MM.1S (cell line): ENCODE results near the gene CATSPERB.

Source experiments
- DNase-seq: peaks from one replicate; pipeline ENCODE4 v3.0.0-alpha.2; 2015
- H2AFZ ChIP-seq: fragments of 300-600 bp; sonication (generic); 2 replicates; pipeline ENCODE4 v1.6.0; 2016; ENCODE audit warnings: antibody characterized with exemption, low read length
- H3F3A ChIP-seq: fragments of 300-600 bp; sonication (generic); 2 replicates; pipeline ENCODE4 v1.6.1; 2016; ENCODE audit warnings: mild to moderate bottlenecking, antibody characterized with exemption, low read length, moderate library complexity, mixed read lengths; ENCODE audit not compliant: insufficient read depth
- H3K27ac ChIP-seq: fragments of 300-600 bp; sonication (generic); 2 replicates; pipeline ENCODE4 v1.5.1; 2016; ENCODE audit warnings: mild to moderate bottlenecking, low read length
- H3K27me3 ChIP-seq: fragments of 300-600 bp; sonication (generic); replicated peaks from 2 replicates; pipeline ENCODE4 v1.6.0; 2016; ENCODE audit warnings: low read length; ENCODE audit not compliant: insufficient read depth
- H3K36me3 ChIP-seq: fragments of 300-600 bp; sonication (generic); replicated peaks from 2 replicates; pipeline ENCODE4 v1.6.1; 2016; ENCODE audit warnings: mild to moderate bottlenecking, low read length, mixed read lengths; ENCODE audit not compliant: insufficient read depth
- H3K4me1 ChIP-seq: fragments of 300-600 bp; sonication (generic); 2 replicates; pipeline ENCODE4 v1.6.1; 2016; ENCODE audit warnings: low read length, mixed read lengths
- H3K4me2 ChIP-seq: fragments of 300-600 bp; sonication (generic); 2 replicates; pipeline ENCODE4 v1.6.0; 2016; ENCODE audit warnings: low read depth, low read length
- H3K4me3 ChIP-seq: fragments of 300-600 bp; sonication (generic); 2 replicates; pipeline ENCODE4 v1.5.1; 2016; ENCODE audit warnings: low read length, mixed read lengths
- H3K79me2 ChIP-seq: fragments of 300-600 bp; sonication (generic); 2 replicates; pipeline ENCODE4 v1.6.1; 2016; ENCODE audit warnings: mixed run types, low read length, mixed read lengths
- H3K9ac ChIP-seq: fragments of 300-600 bp; sonication (generic); 2 replicates; pipeline ENCODE4 v1.6.1; 2016; ENCODE audit warnings: low read length, mixed read lengths
- H3K9me2 ChIP-seq: fragments of 300-600 bp; sonication (generic); replicated peaks from 2 replicates; pipeline ENCODE4 v1.6.1; 2016; ENCODE audit warnings: mild to moderate bottlenecking, low read length, mixed read lengths; ENCODE audit not compliant: insufficient read depth
- H3K9me3 ChIP-seq: fragments of 300-600 bp; sonication (generic); replicated peaks from 2 replicates; pipeline ENCODE4 v1.6.1; 2016; ENCODE audit warnings: mild to moderate bottlenecking, low read length, mixed read lengths; ENCODE audit not compliant: insufficient read depth
- H4K20me1 ChIP-seq: fragments of 300-600 bp; sonication (generic); 2 replicates; pipeline ENCODE4 v1.6.1; 2016; ENCODE audit warnings: mild to moderate bottlenecking, low read length, moderate library complexity, mixed read lengths; ENCODE audit not compliant: insufficient read depth
- CTCF ChIP-seq: fragments of 300-600 bp; sonication (generic); IDR thresholded peaks from 2 replicates; pipeline ENCODE4 v1.5.1; 2016; ENCODE audit warnings: antibody characterized with exemption, low read length, mixed read lengths
- EZH2 ChIP-seq: fragments of 300-600 bp; sonication (generic); optimal IDR thresholded peaks from 2 replicates; pipeline ENCODE3; 2017; ENCODE audit warnings: low read depth, mild to moderate bottlenecking, antibody characterized with exemption, low read length, mixed read lengths
- EZH2phosphoT487 ChIP-seq: fragments of 300-600 bp; sonication (generic); IDR thresholded peaks from 2 replicates; pipeline ENCODE4 v1.6.1; 2018; ENCODE audit warnings: antibody characterized with exemption, low read length

The CATSPERB gene

DNA sequence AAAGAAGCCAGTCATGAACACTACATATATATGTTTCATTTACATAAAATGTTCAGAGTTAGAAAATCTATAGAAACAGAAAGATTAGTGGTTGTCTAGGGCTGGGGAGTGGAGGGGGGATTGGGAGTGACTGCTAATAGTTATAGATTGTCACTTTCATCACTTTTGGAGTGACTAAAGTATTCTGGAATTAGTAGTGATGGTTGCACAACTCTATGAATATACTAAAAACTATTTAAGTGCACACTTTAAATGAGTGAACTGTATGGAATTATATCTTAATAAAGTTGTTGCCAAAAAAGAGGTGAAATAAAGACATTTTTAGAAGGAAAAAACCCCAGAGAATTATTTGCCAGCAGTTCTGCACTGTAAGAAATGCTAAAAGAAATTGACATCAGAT, 9.5 kb downstream of the CATSPERB start:
- Histone ChIP-seq H3K9ac (no peak overlapping the region), H4K20me1 (no peaks in the 10 kb centered on the region), H3K9me2 (no peaks in the 10 kb centered on the region), H3K9me3 (no peaks in the 10 kb centered on the region), H3K79me2 (no peaks in the 10 kb centered on the region), H3K4me2 (no peak overlapping the region), H2AFZ (no peak overlapping the region), H3K27ac (no peak overlapping the region), H3F3A (no peaks in the 10 kb centered on the region), H3K36me3 (no peaks in the 10 kb centered on the region), H3K4me1 (no peaks in the 10 kb centered on the region), H3K27me3 (no peaks in the 10 kb centered on the region), H3K4me3 (no peak overlapping the region)
- TF ChIP-seq CTCF (no peak), EZH2 (no peak), EZH2phosphoT487 (no peak)
- DNase-seq, result no peak

DNA sequence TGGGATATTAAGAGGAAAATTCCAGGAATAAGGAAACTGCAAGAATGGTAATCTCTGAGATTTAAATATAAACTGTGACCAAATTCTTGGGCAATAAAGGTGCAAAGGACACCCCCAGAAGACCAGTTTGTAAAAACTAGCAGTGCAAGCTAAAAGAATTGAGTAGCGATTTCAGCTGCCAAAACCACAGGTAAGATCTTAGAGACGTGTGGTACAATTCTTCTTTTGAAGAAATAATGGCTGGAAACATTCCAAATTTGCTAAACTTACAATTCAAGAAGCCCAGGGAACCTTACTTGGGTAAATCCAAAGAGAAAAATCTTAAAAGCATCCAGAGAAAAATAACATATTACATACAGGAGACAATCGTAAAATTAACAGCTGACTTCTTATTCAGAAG, 12.0 kb downstream of the CATSPERB start:
- no peak for TF ChIP-seq EZH2
- TF ChIP-seq CTCF, result no peak
- no peak for TF ChIP-seq EZH2phosphoT487
- Histone ChIP-seq H3F3A (no peaks in the 10 kb centered on the region), H3K27ac (no peak overlapping the region), H3K4me1 (no peaks in the 10 kb centered on the region), H3K36me3 (no peaks in the 10 kb centered on the region), H3K4me3 (no peak overlapping the region), H2AFZ (no peak overlapping the region), H3K9ac (no peak overlapping the region), H3K9me2 (no peaks in the 10 kb centered on the region), H3K4me2 (no peak overlapping the region), H3K79me2 (no peaks in the 10 kb centered on the region), H4K20me1 (no peaks in the 10 kb centered on the region), H3K9me3 (no peaks in the 10 kb centered on the region), H3K27me3 (no peaks in the 10 kb centered on the region)
- DNase-seq, result no peak

GRCh38 chr14:91716999-91717398, 14.9 kb downstream of the CATSPERB start:
- no peaks in the 10 kb centered on the region for H3K4me1 ChIP-seq
- no peaks in the 10 kb centered on the region for H3K36me3 ChIP-seq
- no peaks in the 10 kb centered on the region for H3K9me2 ChIP-seq

More at GRCh38 chr14:91716999-91717398, 14.9 kb downstream of the CATSPERB start:
- no peaks in the 10 kb centered on the region for H3K79me2 ChIP-seq
- H3K27me3 ChIP-seq, result no peaks in the 10 kb centered on the region
- H2AFZ ChIP-seq, result no peak overlapping the region
- H3F3A ChIP-seq, result no peaks in the 10 kb centered on the region
- TF ChIP-seq EZH2phosphoT487, result no peak
- TF ChIP-seq CTCF, result no peak
- no peak for TF ChIP-seq EZH2
- no peaks in the 10 kb centered on the region for H4K20me1 ChIP-seq
- no peak overlapping the region for H3K27ac ChIP-seq
- H3K4me2 ChIP-seq, result no peak overlapping the region
- H3K9me3 ChIP-seq, result no peaks in the 10 kb centered on the region
- H3K4me3 ChIP-seq, result no peak overlapping the region
- no peak for DNase-seq
- no peak overlapping the region for H3K9ac ChIP-seq
